ENCODE results near the gene NIPAL1. TPM values are rescaled to one million over a fixed set of nuclear protein-coding genes. Genes with fewer than 3 reads are reported as not detected.

Gene NIPAL1
- total RNA-seq, 2 experiments from 2014 or later, result 0.97 to 1.1 TPM

GRCh38 chr4:48033412-48033811 lies 16.8 kb downstream of the NIPAL1 start:
- POLR2A ChIA-PET, result interaction anchor here (0.6 kb wide), 1 partner anchor 98 kb away, joined by 5 read pairs; no protein-coding TSS in a partner anchor
- H3K27me3 Mint-ChIP-seq, result no peaks in the 10 kb centered on the region

GRCh38 chr4:48033825-48034413 lies 17.3 kb downstream of the NIPAL1 start:
- DNase-seq, result peak; percentile 38
- H3K36me3 Mint-ChIP-seq, result peaks cover 2% of the 10 kb centered on the region
- ATAC-seq (ENCODE audit: low read depth), result peak; percentile 79
- no peaks in the 10 kb centered on the region for H3K9me3 Mint-ChIP-seq
- H3K4me1 Mint-ChIP-seq, result peaks cover 10% of the 10 kb centered on the region
- H3K27ac Mint-ChIP-seq, result no peak overlapping the region
- H3K4me3 Mint-ChIP-seq, result no peak overlapping the region
- H3K27me3 Mint-ChIP-seq, result no peaks in the 10 kb centered on the region
- POLR2A ChIA-PET, result interaction anchor here (0.6 to 1.4 kb wide), 3 partner anchors 11 to 97 kb away, joined by 5 to 6 read pairs (median 5); no protein-coding TSS in a partner anchor

More at GRCh38 chr4:48033412-48033811, 16.8 kb downstream of the NIPAL1 start:
- DNase-seq (no peak), ATAC-seq (ENCODE audit: low read depth) (no peak)
- H3K9me3 Mint-ChIP-seq, result no peaks in the 10 kb centered on the region
- H3K27ac Mint-ChIP-seq, result no peak overlapping the region
- no peaks in the 10 kb centered on the region for H3K36me3 Mint-ChIP-seq
- no peak overlapping the region for H3K4me3 Mint-ChIP-seq
- H3K4me1 Mint-ChIP-seq, result peaks cover 10% of the 10 kb centered on the region

- ATAC-seq (ENCODE audit: low read depth) (no peak), DNase-seq (no peak)
- no peak overlapping the region for H3K27ac Mint-ChIP-seq
- peaks cover 11% of the 10 kb centered on the region for H3K4me1 Mint-ChIP-seq
- H3K36me3 Mint-ChIP-seq, result peaks cover 2% of the 10 kb centered on the region
- no peak overlapping the region for H3K4me3 Mint-ChIP-seq
- H3K27me3 Mint-ChIP-seq, result no peaks in the 10 kb centered on the region
- POLR2A ChIA-PET, result interaction anchor here (1.6 kb wide), 1 partner anchor 12 kb away, joined by 4 read pairs; no protein-coding TSS in a partner anchor
- H3K9me3 Mint-ChIP-seq, result no peaks in the 10 kb centered on the region
Observed at GRCh38 chr4:48035952-48036351, 19.4 kb downstream of the NIPAL1 start.

- H3K9me3 Mint-ChIP-seq, result no peaks in the 10 kb centered on the region
- no peaks in the 10 kb centered on the region for H3K27me3 Mint-ChIP-seq
- no peak overlapping the region for H3K4me3 Mint-ChIP-seq
- ATAC-seq (ENCODE audit: low read depth) (no peak), DNase-seq (no peak)
- peaks cover 3% of the 10 kb centered on the region for H3K36me3 Mint-ChIP-seq
- H3K27ac Mint-ChIP-seq, result no peak overlapping the region
- peaks cover 14% of the 10 kb centered on the region for H3K4me1 Mint-ChIP-seq
- POLR2A ChIA-PET, result interaction anchor here (1.6 kb wide), 1 partner anchor 11 kb away, joined by 4 read pairs; no protein-coding TSS in a partner anchor
Observed at GRCh38 chr4:48037117-48037462, 20.5 kb downstream of the NIPAL1 start.

GRCh38 chr4:48038666-48039065 lies 22.1 kb downstream of the NIPAL1 start:
- H3K4me1 Mint-ChIP-seq, result peaks cover 19% of the 10 kb centered on the region
- H3K27ac Mint-ChIP-seq, result no peak overlapping the region
- H3K9me3 Mint-ChIP-seq, result no peaks in the 10 kb centered on the region
- no peak overlapping the region for H3K4me3 Mint-ChIP-seq
- ATAC-seq (ENCODE audit: low read depth) (no peak), DNase-seq (no peak)
- peaks cover 3% of the 10 kb centered on the region for H3K36me3 Mint-ChIP-seq
- POLR2A ChIA-PET, result no interaction called here
- no peaks in the 10 kb centered on the region for H3K27me3 Mint-ChIP-seq

- POLR2A ChIA-PET, result no interaction called here
- Mint-ChIP-seq H3K4me1 (peaks cover 20% of the 10 kb centered on the region), H3K27me3 (no peaks in the 10 kb centered on the region), H3K4me3 (no peak overlapping the region), H3K27ac (no peak overlapping the region), H3K9me3 (no peaks in the 10 kb centered on the region), H3K36me3 (peaks cover 3% of the 10 kb centered on the region)
- no peak for ATAC-seq (ENCODE audit: low read depth)
- no peak for DNase-seq
Observed at GRCh38 chr4:48039561-48039960, 23.0 kb downstream of the NIPAL1 start.

- no peak overlapping the region for H3K27ac Mint-ChIP-seq
- peaks cover 6% of the 10 kb centered on the region for H3K36me3 Mint-ChIP-seq
- no peaks in the 10 kb centered on the region for H3K9me3 Mint-ChIP-seq
- H3K27me3 Mint-ChIP-seq, result no peaks in the 10 kb centered on the region
- peaks cover 30% of the 10 kb centered on the region for H3K4me1 Mint-ChIP-seq
- ATAC-seq (ENCODE audit: low read depth) (no peak), DNase-seq (no peak)
- POLR2A ChIA-PET, result interaction anchor here (0.8 kb wide), 1 partner anchor 10 kb away, joined by 3 read pairs; no protein-coding TSS in a partner anchor
- H3K4me3 Mint-ChIP-seq, result no peak overlapping the region
Observed at GRCh38 chr4:48041535-48042137, 25.1 kb downstream of the NIPAL1 start.

- H3K27ac Mint-ChIP-seq, result no peak overlapping the region
- H3K4me3 Mint-ChIP-seq, result no peak overlapping the region
- ATAC-seq (ENCODE audit: low read depth) (no peak), DNase-seq (no peak)
- H3K4me1 Mint-ChIP-seq, result peaks cover 41% of the 10 kb centered on the region
- H3K36me3 Mint-ChIP-seq, result peaks cover 6% of the 10 kb centered on the region
- POLR2A ChIA-PET, result interaction anchor here (0.9 kb wide), 1 partner anchor 27 kb away, joined by 3 read pairs; the partner anchor contains the start of genes CNGA1 and NIPAL1
- no peaks in the 10 kb centered on the region for H3K27me3 Mint-ChIP-seq
- H3K9me3 Mint-ChIP-seq, result no peaks in the 10 kb centered on the region
Observed at GRCh38 chr4:48042979-48043461, 26.4 kb downstream of the NIPAL1 start.

- DNase-seq (no peak), ATAC-seq (ENCODE audit: low read depth) (no peak)
- H3K4me1 Mint-ChIP-seq, result peaks cover 45% of the 10 kb centered on the region
- POLR2A ChIA-PET, result no interaction called here
- H3K9me3 Mint-ChIP-seq, result no peaks in the 10 kb centered on the region
- no peak overlapping the region for H3K27ac Mint-ChIP-seq
- H3K36me3 Mint-ChIP-seq, result peaks cover 6% of the 10 kb centered on the region
- no peak overlapping the region for H3K4me3 Mint-ChIP-seq
- peaks cover under 1% of the 10 kb centered on the region for H3K27me3 Mint-ChIP-seq
Observed at GRCh38 chr4:48043504-48043903, 26.9 kb downstream of the NIPAL1 start.

- Mint-ChIP-seq H3K9me3 (no peaks in the 10 kb centered on the region), H3K4me3 (no peak overlapping the region), H3K36me3 (peaks cover 4% of the 10 kb centered on the region), H3K27me3 (peaks cover 5% of the 10 kb centered on the region), H3K27ac (no peak overlapping the region), H3K4me1 (peaks cover 45% of the 10 kb centered on the region)
- ATAC-seq (ENCODE audit: low read depth), result no peak
- POLR2A ChIA-PET, result interaction anchor here (0.7 to 1.2 kb wide), 2 partner anchors 10 to 12 kb away, joined by 4 to 5 read pairs; no protein-coding TSS in a partner anchor
- DNase-seq, result no peak
Observed at GRCh38 chr4:48044298-48044697, 27.7 kb downstream of the NIPAL1 start.

GRCh38 chr4:48046059-48046458 lies 29.5 kb downstream of the NIPAL1 start:
- peaks cover 47% of the 10 kb centered on the region for H3K4me1 Mint-ChIP-seq
- H3K36me3 Mint-ChIP-seq, result peaks cover 4% of the 10 kb centered on the region
- DNase-seq, result no peak
- peaks cover 1% of the 10 kb centered on the region for H3K9me3 Mint-ChIP-seq
- peak overlapping the region; percentile 0 for H3K4me3 Mint-ChIP-seq
- H3K27me3 Mint-ChIP-seq, result peaks cover 10% of the 10 kb centered on the region
- no peak for ATAC-seq (ENCODE audit: low read depth)
- no peak overlapping the region for H3K27ac Mint-ChIP-seq
- POLR2A ChIA-PET, result no interaction called here

GRCh38 chr4:48047421-48047844 lies 30.9 kb downstream of the NIPAL1 start:
- H3K27ac Mint-ChIP-seq, result peak overlapping the region; percentile 52

GRCh38 chr4:48047896-48048295 lies 31.3 kb downstream of the NIPAL1 start:
- Mint-ChIP-seq H3K27me3 (peaks cover 10% of the 10 kb centered on the region), H3K4me3 (peak overlapping the region; percentile 63), H3K36me3 (peaks cover 3% of the 10 kb centered on the region), H3K4me1 (peaks cover 41% of the 10 kb centered on the region), H3K27ac (peak overlapping the region; percentile 52), H3K9me3 (peaks cover 1% of the 10 kb centered on the region)
- ATAC-seq (ENCODE audit: low read depth) (no peak), DNase-seq (peak; percentile 33)
- POLR2A ChIA-PET, result interaction anchor here (0.7 to 1.6 kb wide), 5 partner anchors 12 to 91 kb away, joined by 4 to 7 read pairs (median 6); no protein-coding TSS in a partner anchor

More at GRCh38 chr4:48047421-48047844, 30.9 kb downstream of the NIPAL1 start:
- POLR2A ChIA-PET, result interaction anchor here (0.7 to 1.6 kb wide), 5 partner anchors 11 to 91 kb away, joined by 4 to 7 read pairs (median 6); no protein-coding TSS in a partner anchor
- H3K27me3 Mint-ChIP-seq, result peaks cover 10% of the 10 kb centered on the region
- ATAC-seq (ENCODE audit: low read depth) (peak; percentile 91), DNase-seq (peak; percentile 70)
- peaks cover 3% of the 10 kb centered on the region for H3K36me3 Mint-ChIP-seq
- peaks cover 1% of the 10 kb centered on the region for H3K9me3 Mint-ChIP-seq
- peaks cover 44% of the 10 kb centered on the region for H3K4me1 Mint-ChIP-seq
- peak overlapping the region; percentile 63 for H3K4me3 Mint-ChIP-seq
